GM10266 (cell line): ENCODE results near the gene PCDH8.

ENCODE experiments used
- DNase-seq: peaks from one replicate; pipeline ENCODE4 v3.0.0; 2012; ENCODE audit errors: extremely low spot score
- TF ChIP-seq, protein P1 (sequence below): IDR thresholded peaks from 2 replicates; pipeline ENCODE4 v1.5.1; 2012; ENCODE audit warnings: mild to moderate bottlenecking, low read depth; ENCODE audit not compliant: control insufficient read depth, insufficient read depth; ENCODE audit errors: missing control alignments

The PCDH8 gene

DNA sequence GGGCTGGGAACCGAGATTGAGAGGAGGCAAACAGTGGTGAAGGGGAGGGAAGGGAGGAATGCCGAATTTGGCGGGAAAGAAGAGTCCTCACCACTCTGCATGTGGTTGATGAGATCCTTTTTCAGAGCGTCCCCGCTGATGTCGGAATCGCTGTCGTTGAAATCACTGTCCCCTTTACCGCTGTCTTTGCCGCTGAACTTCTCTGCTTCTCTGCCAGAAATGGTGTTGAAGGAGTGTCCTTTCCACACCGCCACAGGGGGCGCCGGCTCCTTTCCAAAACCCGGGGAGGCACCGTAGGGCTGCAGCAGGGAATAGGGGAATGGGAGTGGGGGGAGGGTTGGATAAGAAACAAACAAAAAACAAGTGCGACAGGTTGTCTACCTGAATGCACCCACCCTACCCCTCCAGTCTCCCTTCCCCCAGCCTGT, 3.1 kb downstream of the PCDH8 start:
- DNase-seq = peak; percentile 46
- TF ChIP-seq, protein P1, sequence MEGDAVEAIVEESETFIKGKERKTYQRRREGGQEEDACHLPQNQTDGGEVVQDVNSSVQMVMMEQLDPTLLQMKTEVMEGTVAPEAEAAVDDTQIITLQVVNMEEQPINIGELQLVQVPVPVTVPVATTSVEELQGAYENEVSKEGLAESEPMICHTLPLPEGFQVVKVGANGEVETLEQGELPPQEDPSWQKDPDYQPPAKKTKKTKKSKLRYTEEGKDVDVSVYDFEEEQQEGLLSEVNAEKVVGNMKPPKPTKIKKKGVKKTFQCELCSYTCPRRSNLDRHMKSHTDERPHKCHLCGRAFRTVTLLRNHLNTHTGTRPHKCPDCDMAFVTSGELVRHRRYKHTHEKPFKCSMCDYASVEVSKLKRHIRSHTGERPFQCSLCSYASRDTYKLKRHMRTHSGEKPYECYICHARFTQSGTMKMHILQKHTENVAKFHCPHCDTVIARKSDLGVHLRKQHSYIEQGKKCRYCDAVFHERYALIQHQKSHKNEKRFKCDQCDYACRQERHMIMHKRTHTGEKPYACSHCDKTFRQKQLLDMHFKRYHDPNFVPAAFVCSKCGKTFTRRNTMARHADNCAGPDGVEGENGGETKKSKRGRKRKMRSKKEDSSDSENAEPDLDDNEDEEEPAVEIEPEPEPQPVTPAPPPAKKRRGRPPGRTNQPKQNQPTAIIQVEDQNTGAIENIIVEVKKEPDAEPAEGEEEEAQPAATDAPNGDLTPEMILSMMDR = peak; percentile 2

DNA sequence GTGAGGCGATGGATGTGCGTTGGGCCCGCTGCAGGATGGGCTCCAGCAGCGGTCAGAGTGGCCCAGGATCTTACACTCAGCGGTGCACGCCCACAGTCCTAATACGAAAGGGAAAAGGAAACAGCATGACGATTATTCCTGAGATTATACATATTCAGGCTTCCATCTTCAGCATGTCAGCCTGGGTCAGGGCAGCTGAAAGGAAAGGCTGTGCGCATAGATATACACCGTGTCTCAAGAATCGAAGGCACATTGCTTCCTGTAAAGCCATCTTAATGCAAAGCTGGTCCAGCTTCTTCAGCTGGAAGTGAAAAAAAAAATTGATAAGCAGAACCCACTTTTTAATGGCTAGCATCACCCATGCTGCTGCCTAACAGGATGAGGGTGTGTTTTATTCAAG, 3.6 kb downstream of the PCDH8 start:
- TF ChIP-seq, protein P1 = no peak
- no peak for DNase-seq

DNA sequence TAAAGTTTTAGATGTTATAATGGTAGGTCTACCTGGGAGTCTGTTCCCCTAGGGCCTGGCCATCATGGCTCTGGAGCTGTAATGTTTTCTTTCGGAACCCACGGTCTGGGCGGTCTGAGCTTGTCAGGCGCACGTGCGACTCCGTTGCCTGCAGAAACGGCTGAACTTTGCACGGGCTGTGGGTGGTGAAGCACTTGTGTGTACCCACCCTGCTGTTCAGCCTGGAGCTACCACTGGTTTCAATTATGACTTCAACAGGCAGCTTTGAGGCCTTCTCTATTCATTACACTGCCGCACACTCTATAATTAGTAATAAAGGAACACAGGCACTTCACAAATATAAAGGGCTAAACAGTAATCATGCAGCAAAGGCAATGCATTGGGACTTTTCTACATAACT, 6.0 kb downstream of the PCDH8 start:
- TF ChIP-seq, protein P1 = no peak
- DNase-seq = no peak

GRCh38 chr13:52840066-52840465, 8.4 kb downstream of the PCDH8 start:
- no peak for DNase-seq
- TF ChIP-seq, protein P1 = no peak

DNA sequence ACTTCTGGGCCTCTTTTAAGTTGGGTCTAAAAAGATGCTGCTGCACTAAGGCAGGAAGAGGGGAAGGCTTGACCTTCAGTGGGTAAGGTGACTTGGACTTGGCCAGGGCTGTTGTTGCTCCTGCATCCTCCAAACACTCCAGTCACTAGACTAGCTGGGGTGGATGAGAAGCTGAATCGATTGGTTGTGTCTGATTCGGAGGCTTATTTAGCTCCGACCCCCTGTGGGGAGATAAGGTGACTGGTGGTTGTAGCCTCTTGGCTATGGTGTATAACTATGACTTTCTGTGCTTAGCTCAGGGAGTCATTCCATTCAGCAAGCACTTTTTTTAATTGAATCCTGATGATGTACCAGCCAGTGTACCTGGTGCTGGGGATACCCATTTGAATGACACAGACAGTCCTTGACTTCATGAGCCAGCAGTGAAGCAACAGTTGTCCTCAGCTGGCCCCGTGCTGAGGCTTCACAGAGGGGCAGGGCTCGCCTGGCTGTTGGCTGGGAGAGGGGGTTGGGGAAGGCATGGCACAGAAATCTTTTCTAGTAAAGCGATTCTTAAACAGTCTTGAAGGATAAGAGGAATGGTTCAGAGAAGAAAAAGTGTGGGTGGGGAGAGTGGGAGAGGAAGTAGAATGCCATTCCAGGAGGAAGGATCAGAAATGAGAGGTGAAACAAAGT, 9.9 kb downstream of the PCDH8 start:
- TF ChIP-seq, protein P1 = no peak
- no peak for DNase-seq

- DNase-seq = no peak
- TF ChIP-seq, protein P1 = no peak
Observed at GRCh38 chr13:52837850-52838249, 10.6 kb downstream of the PCDH8 start.

DNA sequence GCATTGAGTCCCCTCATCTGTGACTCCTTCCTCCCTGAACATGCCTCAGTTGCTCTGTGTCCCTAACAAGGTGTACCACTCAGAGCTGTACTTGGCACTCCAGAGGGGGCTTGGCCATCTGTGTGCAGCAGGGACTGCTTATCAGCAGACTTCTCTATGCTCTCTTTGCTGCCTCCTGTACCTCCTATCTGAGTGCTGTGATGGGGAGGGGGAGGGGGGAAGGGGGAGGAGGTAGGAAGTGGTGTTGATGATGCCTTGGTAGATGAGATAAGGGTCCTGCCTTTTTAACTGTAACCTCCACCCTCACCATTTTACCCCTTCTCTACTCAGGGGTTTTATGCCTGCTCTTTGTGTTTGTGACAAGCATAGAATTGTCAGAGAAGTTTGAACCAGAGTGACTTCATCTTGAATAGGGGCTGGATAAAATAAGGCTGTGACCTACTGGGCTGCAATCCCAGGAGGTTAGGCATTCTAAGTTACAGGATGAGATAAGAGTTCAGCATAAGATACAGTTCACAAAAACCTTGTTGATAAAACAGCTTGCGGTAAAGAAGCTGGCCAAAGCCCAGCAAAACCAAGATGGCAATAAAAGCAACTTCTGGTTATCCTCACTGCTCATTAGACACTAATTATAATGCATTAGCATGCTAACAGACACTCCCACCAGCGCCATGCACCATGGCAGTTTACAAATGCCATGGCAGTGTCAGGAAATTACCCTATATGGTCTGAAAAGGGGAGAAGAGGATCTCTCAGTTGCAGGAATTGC, 13.2 kb downstream of the PCDH8 start:
- TF ChIP-seq, protein P1 = no peak
- DNase-seq = no peak
